Esophagus squamous epithelium (tissue), 5 donors: ENCODE results near the gene STK17A. TPM values are rescaled to one million over a fixed set of nuclear protein-coding genes. Genes with fewer than 3 reads are reported as not detected.

Source experiments
- DNase-seq: peaks from one replicate; lab custom pipeline; 2025; lab: John Stamatoyannopoulos, UW
- H3K27ac ChIP-seq, 4 donors: fragments of 200-600 bp; sonication (generic); one replicate each; pipeline ENCODE4 v1.5.1; 2016 to 2019; ENCODE audit warnings: mild to moderate bottlenecking in 1 of 4
- H3K27me3 ChIP-seq, 4 donors: fragments of 200-600 bp; sonication (generic); 1 replicate in 3 of 4; 2 replicates in 1 of 4; pipeline versions ENCODE4 v1.5.1 to v1.6.0; 2017 to 2021; ENCODE audit warnings: antibody characterized with exemption in 1 of 4
- H3K36me3 ChIP-seq, 3 donors: fragments of 200-600 bp; sonication (generic); one replicate each; pipeline ENCODE4 v1.5.1; 2016 to 2019
- H3K4me1 ChIP-seq, 3 donors: fragments of 200-600 bp; sonication (generic); one replicate each; pipeline ENCODE4 v1.5.1; 2017 to 2019
- H3K4me3 ChIP-seq, 4 donors: fragments of 200-600 bp; sonication (generic); 1 replicate in 3 of 4; 2 replicates in 1 of 4; pipeline ENCODE4 v1.5.1; 2016 to 2019; ENCODE audit warnings: mild to moderate bottlenecking in 2 of 4, moderate library complexity in 1 of 4
- H3K9me3 ChIP-seq, 3 donors: fragments of 200-600 bp; sonication (generic); one replicate each; pipeline ENCODE4 v1.5.1; 2016 to 2019
- POLR2A ChIP-seq, 4 donors: fragments of 450-650 bp; IDR thresholded peaks; one replicate each; pipeline ENCODE4 v1.6.1; 2017; ENCODE audit warnings: antibody characterized with exemption in 4 of 4, mild to moderate bottlenecking in 4 of 4, moderate library complexity in 3 of 4
- WGBS, 2 donors: methylation state at CpG; one replicate each; pipeline ENCODE4 v1.1.5; 2018; 5-methylcytosine and 5-hydroxymethylcytosine counted together
- intact Hi-C: fragments of 100-400 bp; cut with DNase I; formaldehyde crosslinking; loops from one replicate; pipeline ENCODE4 v1.15.0; 2022
- total RNA-seq, 4 donors: library from RNA; depleted of rRNA; stranded (reverse); fragments of >200 nt; gene quantifications; one replicate each; pipeline ENCODE4 v1.1.0, GENCODE V29; 2016
- TF ChIP-seq, protein P1 (sequence below), 6 experiments: fragments of 450-650 bp in 4 of 6; fragments of 200-600 bp in 2 of 6; sonication (generic) in 2 of 6; IDR thresholded peaks; one replicate each; pipeline ENCODE4 v1.5.1; 2016 to 2019; ENCODE audit warnings: antibody characterized with exemption in 6 of 6, mild to moderate bottlenecking in 4 of 6, moderate library complexity in 4 of 6
- donor health status: DM: yes; HTN: yes; CAD: no.

The STK17A gene
- total RNA-seq, 4 donors from 2014 or later = 21.9 to 34.4 (median 22.8) TPM

DNA sequence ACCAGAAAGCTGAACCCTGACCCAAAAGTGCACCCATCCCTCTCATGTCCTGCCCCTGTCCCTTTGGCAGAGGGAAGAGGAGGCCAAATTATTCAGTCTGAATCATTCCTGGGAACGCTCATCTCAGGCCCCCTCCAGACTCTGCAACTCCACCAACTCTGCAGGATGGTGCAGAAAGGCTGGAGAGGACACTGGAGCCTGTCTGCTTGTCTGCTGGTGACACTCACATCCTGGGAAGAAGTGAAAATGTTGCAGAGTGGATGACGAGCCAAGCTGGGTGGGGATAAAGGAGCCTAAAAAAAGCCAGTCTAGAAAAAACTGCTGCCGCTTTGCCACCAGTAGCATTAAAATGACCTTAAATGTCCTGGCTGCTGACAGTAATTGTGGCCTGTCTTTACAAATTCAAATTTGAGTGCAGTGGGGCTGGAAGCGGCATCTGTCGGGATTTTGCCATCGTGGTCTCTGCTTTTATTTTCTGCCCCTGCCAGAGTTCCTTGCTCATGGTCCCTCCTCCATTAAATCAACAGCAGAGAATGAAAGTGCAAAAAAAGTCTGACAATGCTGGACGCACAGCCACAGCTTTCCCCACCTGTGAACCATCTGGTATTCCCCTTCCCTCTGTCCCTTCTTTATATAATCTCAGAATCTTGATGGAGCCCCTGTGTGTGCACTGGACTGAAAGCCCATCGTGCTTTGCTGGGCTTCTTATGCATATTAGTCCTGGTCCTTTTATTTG is 63.9 kb downstream of the STK17A start:
- H3K4me1 ChIP-seq = peaks cover 21 to 68% (median 59%) of the 10 kb centered on the region in 3 donors
- DNase-seq = no peak
- WGBS, 2 donors = 54 to 66% methylated on average over 8 of the region's 8 CpGs

DNA sequence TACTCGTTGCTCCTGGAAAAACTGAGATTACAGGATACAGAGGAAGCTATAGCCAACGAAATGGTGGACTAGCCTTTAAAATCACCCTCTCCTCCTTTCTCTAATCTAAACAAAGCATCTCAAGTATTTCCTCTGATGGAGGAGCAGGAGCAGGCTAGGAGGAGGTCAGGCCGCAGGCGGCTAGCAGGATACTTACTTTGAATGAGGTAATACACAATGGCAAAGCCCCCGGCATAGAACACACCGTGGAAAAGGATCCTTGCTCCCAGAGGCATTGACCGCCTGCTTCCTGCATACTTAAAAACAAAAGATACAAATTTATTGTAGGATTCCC is 64.4 kb downstream of the STK17A start:
- H3K4me1 ChIP-seq = peaks cover 21 to 74% (median 63%) of the 10 kb centered on the region in 3 donors
- H3K36me3 ChIP-seq = peaks cover 0 to 33% (median 0%) of the 10 kb centered on the region in 3 donors
- H3K27ac ChIP-seq = peak overlapping the region; percentile 89 to 95 (median 92)
- peak overlapping the region in 2 of 4 donors; percentile 9 to 40 for H3K4me3 ChIP-seq
- no peak for DNase-seq
- TF ChIP-seq, protein P1, sequence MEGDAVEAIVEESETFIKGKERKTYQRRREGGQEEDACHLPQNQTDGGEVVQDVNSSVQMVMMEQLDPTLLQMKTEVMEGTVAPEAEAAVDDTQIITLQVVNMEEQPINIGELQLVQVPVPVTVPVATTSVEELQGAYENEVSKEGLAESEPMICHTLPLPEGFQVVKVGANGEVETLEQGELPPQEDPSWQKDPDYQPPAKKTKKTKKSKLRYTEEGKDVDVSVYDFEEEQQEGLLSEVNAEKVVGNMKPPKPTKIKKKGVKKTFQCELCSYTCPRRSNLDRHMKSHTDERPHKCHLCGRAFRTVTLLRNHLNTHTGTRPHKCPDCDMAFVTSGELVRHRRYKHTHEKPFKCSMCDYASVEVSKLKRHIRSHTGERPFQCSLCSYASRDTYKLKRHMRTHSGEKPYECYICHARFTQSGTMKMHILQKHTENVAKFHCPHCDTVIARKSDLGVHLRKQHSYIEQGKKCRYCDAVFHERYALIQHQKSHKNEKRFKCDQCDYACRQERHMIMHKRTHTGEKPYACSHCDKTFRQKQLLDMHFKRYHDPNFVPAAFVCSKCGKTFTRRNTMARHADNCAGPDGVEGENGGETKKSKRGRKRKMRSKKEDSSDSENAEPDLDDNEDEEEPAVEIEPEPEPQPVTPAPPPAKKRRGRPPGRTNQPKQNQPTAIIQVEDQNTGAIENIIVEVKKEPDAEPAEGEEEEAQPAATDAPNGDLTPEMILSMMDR (IDR thresholded peaks at IDR 0.05) = no peak
- no peaks in the 10 kb centered on the region for H3K9me3 ChIP-seq
- intact Hi-C loops = loop anchor here (10.0 kb wide), 1 partner anchor 63 kb away; the partner anchor contains the start of gene STK17A
- 44 to 49% methylated on average over 7 of the region's 7 CpGs for WGBS, 2 donors
- H3K27me3 ChIP-seq = no peaks in the 10 kb centered on the region

More for the DNA sequence above, 63.9 kb downstream of the STK17A start:
- Histone ChIP-seq H3K36me3 (peaks cover 0 to 33% (median 0%) of the 10 kb centered on the region in 3 donors), H3K27me3 (no peaks in the 10 kb centered on the region), H3K27ac (peak overlapping the region; percentile 89 to 95 (median 92)), H3K9me3 (no peaks in the 10 kb centered on the region), H3K4me3 (peak overlapping the region in 2 of 4 donors; percentile 9 to 40)
- no peak for TF ChIP-seq POLR2A (IDR thresholded peaks at IDR 0.05)
- TF ChIP-seq, protein P1 (IDR thresholded peaks at IDR 0.05) = no peak
- intact Hi-C loops = loop anchor here (10.0 kb wide), 1 partner anchor 62 kb away; the partner anchor contains the start of gene STK17A

DNA sequence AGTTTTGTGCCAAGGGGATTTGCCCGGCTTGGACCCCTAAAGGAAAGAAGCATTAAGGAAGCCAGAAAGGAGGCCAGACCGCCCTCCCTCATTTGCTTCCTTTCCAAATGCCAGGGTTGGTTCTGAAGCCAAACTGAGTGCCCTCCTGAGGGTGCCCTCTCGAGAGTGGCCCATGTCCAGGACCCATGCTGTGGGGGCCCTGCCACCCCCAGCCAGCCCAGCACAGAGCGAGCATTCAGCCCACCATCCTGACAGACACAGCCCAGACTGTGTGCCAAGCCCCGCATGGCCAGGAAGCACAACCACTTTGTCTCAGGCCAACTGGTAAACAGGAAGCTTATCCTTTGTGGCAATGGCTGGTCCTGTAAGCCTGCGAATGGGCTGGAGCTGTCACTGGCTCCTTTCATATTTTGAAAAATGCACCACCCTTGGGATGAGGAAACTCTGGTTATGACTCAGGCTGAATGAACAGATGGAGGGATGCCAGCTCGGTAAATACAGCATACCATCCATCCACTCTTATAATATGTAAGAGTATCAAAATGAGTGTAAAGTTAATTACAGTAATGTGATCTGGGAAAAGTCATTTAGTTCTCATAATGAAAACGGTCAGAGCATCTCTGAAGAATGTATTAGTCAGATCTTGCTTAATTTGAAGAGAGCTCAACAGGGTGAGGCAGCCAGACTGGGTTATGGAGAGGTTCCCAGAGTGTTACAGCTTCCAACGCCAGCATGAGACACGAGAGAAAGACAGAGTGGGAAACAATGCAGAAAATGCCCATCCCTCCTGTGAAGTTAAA is 65.0 kb downstream of the STK17A start:
- Histone ChIP-seq H3K4me1 (peaks cover 21 to 77% (median 63%) of the 10 kb centered on the region in 3 donors), H3K27me3 (no peaks in the 10 kb centered on the region), H3K4me3 (peak overlapping the region in 2 of 4 donors; percentile 9 to 40), H3K9me3 (no peaks in the 10 kb centered on the region), H3K36me3 (peaks cover 0 to 28% (median 0%) of the 10 kb centered on the region in 3 donors), H3K27ac (peak overlapping the region; percentile 89 to 95 (median 92))
- DNase-seq = no peak
- TF ChIP-seq, protein P1 (IDR thresholded peaks at IDR 0.05) = no peak
- no peak for TF ChIP-seq POLR2A (IDR thresholded peaks at IDR 0.05)
- 3 to 6% methylated on average over 8 to 10 of the region's 10 CpGs for WGBS, 2 donors
- intact Hi-C loops = loop anchor here (10.0 kb wide), 1 partner anchor 63 kb away; the partner anchor contains the start of gene STK17A

DNA sequence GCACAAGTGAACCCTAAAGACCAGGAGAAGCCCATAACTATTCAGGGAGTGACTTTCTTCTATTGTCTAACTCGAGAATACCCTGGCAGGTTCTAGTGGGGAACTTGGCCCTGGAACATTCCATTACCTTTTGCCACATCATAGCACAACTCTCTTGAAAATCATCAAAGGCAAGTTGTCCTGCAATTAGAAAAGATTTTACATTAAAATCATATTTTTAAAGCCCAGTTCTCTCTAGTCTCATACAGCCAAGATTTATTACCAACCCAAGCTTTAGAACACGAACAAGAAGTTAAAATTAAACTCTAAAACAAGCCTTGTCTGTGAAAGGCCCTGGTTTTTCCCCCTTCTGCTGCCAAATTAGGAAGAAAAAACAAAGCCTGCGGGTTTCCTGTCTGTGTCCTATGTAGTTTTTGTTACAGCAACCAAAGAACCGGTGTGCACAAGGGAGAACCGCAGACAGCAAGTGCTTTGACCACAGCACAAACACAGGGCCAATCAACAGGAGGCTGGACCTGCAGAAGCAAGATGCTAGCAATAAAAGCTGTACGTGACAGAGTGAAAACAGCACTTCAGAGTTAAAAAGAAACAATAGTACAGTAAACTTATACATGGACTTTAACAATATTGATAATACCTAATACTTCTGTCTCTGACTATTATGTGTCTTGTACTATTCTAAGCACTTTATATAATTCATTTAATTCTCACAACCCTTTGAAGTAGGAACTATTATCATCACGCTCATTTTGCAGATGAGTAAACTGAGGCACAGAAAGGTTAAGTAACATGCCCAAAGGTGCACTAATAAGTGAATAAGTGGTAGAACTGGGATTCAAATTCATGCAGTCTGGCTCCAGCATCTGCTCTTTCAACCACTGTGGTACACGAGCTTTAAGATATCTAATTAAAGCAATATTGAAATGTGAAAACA is 65.8 kb downstream of the STK17A start:
- Histone ChIP-seq H3K4me3 (peak overlapping the region in 1 of 4 donors; percentile 40), H3K9me3 (no peaks in the 10 kb centered on the region), H3K27ac (peak overlapping the region; percentile 89 to 95 (median 92)), H3K36me3 (peaks cover 0 to 20% (median 0%) of the 10 kb centered on the region in 3 donors), H3K4me1 (peaks cover 21 to 84% (median 65%) of the 10 kb centered on the region in 3 donors), H3K27me3 (no peaks in the 10 kb centered on the region)
- TF ChIP-seq, protein P1 (IDR thresholded peaks at IDR 0.05) = no peak
- TF ChIP-seq POLR2A (IDR thresholded peaks at IDR 0.05) = no peak
- 13 to 14% methylated on average over 8 of the region's 8 CpGs for WGBS, 2 donors
- intact Hi-C loops = loop anchor here (10.0 kb wide), 1 partner anchor 64 kb away; the partner anchor contains the start of gene STK17A
- peak; percentile 32 for DNase-seq
